ENCODE data around the gene SNRPB.

The SNRPB gene

DNA sequence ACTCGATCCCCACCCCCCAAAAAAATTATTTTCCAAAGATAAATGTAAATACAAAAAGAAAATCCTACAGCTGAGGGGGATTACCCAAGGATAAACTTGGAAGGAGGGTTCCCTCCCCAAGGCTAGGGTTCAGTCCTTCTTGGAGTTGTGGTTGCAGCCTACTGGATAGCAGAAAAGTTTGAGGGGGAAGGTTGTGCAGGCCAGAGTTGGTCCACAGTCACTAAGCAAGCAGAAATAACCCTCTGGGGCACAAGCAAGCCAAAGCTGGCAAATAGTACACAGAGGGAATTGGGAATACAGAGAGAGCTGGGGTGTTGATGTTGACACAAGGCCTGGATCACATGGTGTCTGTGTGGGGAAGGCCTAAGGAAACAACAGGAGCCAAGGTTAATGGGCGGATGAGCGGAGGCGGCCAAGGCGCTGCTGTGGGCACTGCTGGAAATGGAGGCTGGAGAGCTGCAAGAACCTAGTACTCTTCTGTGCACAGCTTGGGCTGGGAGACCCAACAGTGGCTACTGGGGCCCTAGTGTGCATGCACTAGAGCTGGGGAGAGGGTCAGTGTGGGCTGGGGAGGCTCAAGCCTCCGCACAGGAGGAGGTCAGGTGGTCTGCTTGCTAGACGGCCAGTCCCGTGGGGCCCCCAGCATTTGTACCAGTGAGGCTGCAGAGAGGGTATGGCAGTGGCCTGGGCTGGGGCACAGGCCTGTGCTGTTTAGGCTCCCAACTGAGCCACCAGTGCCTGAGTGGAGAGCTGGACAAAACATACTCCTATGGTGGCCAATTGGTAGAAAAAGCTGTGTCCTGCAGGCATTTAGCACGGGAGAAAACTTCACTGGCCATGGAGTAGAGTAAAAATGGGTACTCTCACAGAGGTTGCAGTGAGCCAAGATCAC is 5.5 kb upstream of the SNRPB start:
- DNase-seq (ENCODE audit: low spot score) = no peak

- peak; percentile 36 for DNase-seq (ENCODE audit: low spot score)
Measured at GRCh38 chr20:2473516-2473915, 2.9 kb upstream of the SNRPB start.

DNA sequence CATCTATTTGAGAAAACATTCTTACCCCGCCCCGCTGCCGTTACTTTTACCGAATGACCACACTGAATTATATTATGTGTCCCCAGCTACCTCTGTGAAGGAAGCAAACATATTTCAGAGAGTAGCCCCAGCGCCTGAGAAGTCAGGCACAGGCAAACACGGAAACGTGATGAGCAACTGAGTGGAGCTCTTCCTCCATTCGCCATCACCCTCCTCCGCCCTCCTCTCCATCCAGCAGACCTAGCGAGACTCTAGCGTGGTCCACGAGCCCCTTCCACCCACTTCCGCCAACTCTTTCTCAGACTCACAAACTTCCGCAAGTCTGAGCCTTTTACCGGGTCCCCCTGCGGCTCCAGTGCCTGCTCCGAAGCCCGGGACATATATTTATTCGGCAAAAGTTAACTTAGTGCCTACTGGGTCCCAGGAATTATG is 582 bp downstream of the SNRPB start:
- DNase-seq (ENCODE audit: low spot score) = peak; percentile 56

- DNase-seq (ENCODE audit: low spot score) = peak; percentile 17
Measured at GRCh38 chr20:2468581-2469407, 1.8 kb downstream of the SNRPB start.

GRCh38 chr20:2467412-2467811 is 3.2 kb downstream of the SNRPB start:
- DNase-seq (ENCODE audit: low spot score) = no peak

GRCh38 chr20:2465100-2465499 is 5.5 kb downstream of the SNRPB start:
- DNase-seq (ENCODE audit: low spot score) = no peak

DNA sequence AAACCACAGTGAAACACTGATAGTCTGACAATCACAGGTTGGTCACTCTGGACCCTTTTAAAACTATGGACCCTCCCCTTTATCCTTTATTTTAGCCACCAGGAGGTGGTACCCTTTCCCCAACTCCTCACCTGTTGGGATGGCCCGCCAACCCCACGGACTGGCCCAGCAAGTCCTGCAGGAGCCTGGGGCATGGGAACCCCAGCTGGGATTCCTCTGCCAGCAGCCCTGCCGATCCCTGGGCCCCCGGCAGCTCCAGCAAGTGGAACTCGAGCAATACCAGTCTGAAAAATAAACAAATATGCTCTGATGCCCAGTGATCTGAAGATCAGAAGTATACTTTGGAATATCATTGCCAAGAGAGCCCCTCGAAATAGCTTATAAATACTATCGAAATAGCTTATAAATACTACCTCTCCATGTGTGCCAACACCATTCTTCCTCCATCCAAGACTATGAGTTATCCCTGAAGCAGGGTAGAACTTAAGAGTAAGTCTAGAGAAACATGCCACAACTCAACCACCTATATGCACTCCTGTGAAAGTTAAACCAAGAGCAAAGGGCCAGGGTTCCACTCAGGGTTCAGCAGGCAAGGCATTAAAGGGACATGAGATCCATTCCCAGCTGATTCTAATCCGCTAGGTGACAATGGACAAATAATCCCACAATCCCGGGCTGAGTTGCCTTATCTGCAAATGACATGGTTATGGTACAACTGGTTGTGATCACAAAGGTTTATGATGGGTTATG is 6.8 kb downstream of the SNRPB start:
- DNase-seq (ENCODE audit: low spot score) = no peak

DNA sequence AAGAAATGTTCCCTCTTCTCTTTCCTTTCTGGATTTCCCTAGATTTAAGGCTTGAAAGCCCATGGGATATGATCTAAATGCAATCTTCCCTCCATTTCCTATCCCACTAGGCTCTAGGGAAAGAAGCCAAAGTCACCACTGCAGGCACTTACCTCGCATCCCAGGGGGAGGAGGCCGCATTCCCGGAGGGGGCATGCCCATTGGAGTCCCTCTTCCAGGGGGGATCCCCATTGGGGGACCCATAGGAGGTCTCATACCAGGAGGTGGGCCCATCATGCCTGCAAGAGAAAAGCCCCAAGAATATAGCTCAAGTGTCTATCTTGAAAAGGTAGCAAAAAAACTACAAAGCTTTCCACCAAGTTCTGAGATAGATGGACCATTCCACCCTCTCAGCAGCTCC is 8.1 kb downstream of the SNRPB start:
- DNase-seq (ENCODE audit: low spot score) = no peak

DNA sequence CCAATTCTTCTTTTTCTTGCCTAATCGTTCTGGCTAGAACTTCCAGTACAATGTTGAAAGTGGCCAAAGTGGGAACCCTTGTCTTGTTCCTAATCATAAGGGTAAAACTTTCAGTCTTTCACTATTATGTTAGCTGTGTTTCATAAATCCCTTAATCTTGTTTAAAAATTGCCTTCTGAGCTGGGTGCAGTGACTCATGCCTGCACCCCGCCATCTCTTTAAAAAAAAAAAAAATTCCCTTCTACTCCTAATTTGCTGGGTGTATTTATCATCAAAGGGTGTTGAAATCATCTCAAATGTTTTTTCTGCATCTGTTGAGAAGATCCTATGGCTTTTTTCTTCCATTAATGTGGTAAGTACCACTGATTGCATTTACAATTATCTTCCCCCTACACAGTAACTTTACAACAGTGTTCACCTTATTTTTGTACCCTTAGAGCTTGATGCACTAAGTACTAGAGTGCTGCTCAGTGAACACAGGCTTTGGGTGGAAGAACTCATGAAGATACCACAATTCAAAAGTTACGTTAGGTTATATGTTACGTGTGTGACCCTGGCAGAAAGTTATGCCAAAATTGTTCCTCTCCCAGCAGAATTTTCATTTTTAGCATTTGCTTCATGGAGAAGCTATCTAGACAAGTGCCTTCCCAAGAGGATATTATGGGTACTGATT is 9.7 kb downstream of the SNRPB start:
- no peak for DNase-seq (ENCODE audit: low spot score)

- DNase-seq (ENCODE audit: low spot score) = no peak
Measured at GRCh38 chr20:2459981-2460751, 10.4 kb downstream of the SNRPB start.

- no peak for DNase-seq (ENCODE audit: low spot score)
Measured at GRCh38 chr20:2458919-2459499, 11.6 kb downstream of the SNRPB start.

GRCh38 chr20:2455771-2456497 is 14.7 kb downstream of the SNRPB start:
- no peak for DNase-seq (ENCODE audit: low spot score)

DNA sequence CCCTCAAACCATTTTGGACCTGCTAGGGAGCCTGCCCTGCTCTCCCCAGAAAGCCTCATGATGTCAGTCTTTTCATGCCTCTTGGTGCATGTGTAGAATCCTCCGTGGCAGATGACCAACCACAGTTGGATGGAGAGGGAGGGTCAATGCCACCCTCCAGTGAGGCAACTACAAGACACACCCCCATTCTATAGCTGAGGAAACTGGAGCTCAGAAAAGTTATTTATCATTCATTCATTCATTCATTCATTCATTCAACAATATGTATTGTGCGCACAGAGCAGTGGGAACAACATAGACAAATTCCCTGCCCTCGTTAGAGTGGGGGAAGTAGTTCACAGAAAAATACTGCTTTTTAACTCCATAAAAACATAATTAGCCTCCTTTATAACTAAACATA is 16.8 kb downstream of the SNRPB start:
- no peak for DNase-seq (ENCODE audit: low spot score)

DNA sequence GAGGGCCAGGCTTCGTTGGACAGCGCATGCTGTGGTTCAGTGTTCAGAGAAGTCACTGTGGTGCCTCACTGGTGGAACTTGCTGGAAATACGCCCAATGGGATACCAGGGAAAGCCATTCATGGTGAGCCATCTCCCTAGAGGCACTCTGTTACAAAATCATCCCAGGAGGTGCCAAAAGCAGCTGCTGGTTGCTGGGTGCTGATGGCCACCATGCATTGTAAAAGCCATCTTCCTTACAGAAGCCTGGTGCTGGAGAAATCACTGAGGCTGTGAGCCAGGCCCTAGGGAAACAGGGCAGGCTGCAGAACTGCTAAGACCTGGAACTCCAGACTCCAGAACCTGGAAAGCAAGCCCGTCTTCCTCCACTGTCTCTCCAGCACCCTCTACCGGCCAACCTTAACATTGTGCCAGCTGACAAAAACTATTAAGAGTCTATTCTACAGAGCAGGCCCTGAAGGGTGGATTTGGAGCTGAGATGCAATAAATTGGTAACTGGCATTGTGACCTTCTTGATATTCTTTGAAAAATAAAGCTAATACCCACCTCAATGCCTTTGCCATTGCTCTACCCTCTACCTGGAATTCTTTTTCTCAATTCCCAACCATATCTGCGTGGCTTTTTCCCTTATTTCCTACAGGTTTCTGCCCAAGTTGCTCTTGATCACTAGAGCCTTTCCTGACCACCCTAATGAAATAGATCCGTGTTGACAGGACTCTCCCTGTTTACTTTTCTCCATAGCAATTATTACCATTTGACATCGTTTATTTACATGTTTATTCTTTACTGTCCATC is 18.5 kb downstream of the SNRPB start:
- DNase-seq (ENCODE audit: low spot score) = peak; percentile 72

DNA sequence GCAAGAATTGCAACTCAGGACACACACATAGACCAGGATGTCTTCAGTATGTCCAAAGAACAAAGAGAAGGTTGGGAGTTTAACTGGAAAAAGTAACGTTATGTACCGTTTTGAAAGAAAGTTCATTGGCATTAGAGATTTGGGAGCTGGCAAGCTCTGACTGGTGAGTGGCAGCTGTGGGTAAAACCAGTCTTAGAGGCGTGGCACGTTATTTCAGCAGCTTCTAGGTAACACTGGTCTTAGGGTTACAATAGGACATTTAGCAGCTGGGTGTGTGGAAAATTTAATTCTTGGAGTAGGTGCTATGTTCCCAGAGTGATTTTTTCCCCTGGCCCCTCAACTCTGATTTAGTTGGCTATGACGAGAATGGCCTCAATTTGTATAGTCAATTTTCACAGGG is 19.2 kb downstream of the SNRPB start:
- DNase-seq (ENCODE audit: low spot score) = no peak

DNA sequence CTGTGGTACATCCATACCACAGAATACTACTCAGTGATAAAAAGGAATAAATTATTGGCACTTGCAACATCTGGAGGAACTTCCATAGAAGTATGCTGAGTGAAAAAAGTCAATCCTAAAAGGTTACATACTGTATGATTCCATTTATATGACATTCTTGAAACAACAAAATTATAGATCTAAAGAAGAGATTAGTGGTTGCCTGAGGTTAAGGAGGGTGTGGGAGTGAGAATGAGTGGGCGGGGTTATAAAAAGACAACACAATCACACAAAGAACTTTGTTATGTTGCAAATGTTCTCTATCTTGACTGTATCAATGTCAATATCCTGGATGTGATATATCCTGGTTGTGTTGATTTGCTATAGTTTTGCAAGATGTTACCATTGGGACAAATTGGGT is 21.2 kb downstream of the SNRPB start:
- DNase-seq (ENCODE audit: low spot score) = no peak

DNA sequence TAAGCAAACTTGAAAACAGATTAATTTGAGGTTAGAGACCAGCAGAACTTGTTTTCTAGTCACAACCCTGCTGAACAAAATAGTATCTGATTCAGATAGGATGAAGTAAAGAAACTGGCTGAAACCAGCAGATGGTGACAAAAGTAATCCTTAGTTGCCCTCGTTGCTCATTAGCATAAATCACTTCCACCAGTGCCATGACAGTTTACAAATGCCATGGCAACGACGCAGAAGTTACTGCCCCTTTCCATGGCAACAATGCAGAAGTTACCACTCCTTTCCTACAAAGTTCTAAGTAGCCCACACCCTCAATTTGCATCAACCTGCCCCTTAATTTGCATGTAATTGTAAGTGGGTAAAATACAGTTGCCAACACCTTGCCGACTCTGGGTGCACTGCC is 23.7 kb downstream of the SNRPB start:
- no peak for DNase-seq (ENCODE audit: low spot score)

GRCh38 chr20:2431185-2431584 is 39.4 kb downstream of the SNRPB start:
- no peak for DNase-seq (ENCODE audit: low spot score)

GRCh38 chr20:2430538-2430937 is 40.1 kb downstream of the SNRPB start:
- DNase-seq (ENCODE audit: low spot score) = no peak

Measured in AG08396 (cell line).